Loucy (cell line): ENCODE results near the gene ALDOB.

Experiments used
- H2AFZ ChIP-seq: fragments of 200-600 bp; sonication (generic); 2 replicates; pipeline ENCODE4 v1.6.0; 2016; ENCODE audit warnings: antibody characterized with exemption, mild to moderate bottlenecking, low read length, moderate library complexity
- H3F3A ChIP-seq: fragments of 200-600 bp; 2 replicates; pipeline ENCODE4 v1.6.0; 2016; ENCODE audit warnings: antibody characterized with exemption, low read depth, mild to moderate bottlenecking
- H3K27me3 ChIP-seq: fragments of 200-600 bp; sonication (generic); 2 replicates; pipeline ENCODE4 v1.6.1; 2014; ENCODE audit warnings: low read length, mild to moderate bottlenecking; ENCODE audit not compliant: insufficient read depth, poor library complexity, severe bottlenecking
- H3K36me3 ChIP-seq: fragments of 200-600 bp; sonication (generic); 2 replicates; pipeline ENCODE4 v1.6.1; 2016; ENCODE audit warnings: low read length; ENCODE audit not compliant: insufficient read depth
- H3K4me1 ChIP-seq: fragments of 200-600 bp; sonication (generic); 2 replicates; pipeline ENCODE4 v1.5.1; 2014; ENCODE audit warnings: low read length, mild to moderate bottlenecking; ENCODE audit not compliant: insufficient read depth, poor library complexity, severe bottlenecking
- H3K4me2 ChIP-seq: fragments of 200-600 bp; sonication (generic); 2 replicates; pipeline ENCODE4 v1.6.0; 2014; ENCODE audit warnings: antibody characterized with exemption, low read length, low read depth, mild to moderate bottlenecking; ENCODE audit not compliant: poor library complexity, severe bottlenecking
- H3K4me3 ChIP-seq: fragments of 200-600 bp; sonication (generic); 2 replicates; pipeline ENCODE4 v1.5.1; 2014; ENCODE audit warnings: low read length, mild to moderate bottlenecking, mixed read lengths; ENCODE audit not compliant: poor library complexity, severe bottlenecking
- H3K79me2 ChIP-seq: fragments of 200-600 bp; sonication (generic); 2 replicates; pipeline ENCODE4 v1.6.1; 2014; ENCODE audit warnings: low read length; ENCODE audit not compliant: insufficient read depth
- H3K9ac ChIP-seq: fragments of 200-600 bp; sonication (generic); 2 replicates; pipeline ENCODE4 v1.6.0; 2014; ENCODE audit warnings: mild to moderate bottlenecking, low read depth, low read length, moderate library complexity; ENCODE audit not compliant: poor library complexity, severe bottlenecking
- H3K9me2 ChIP-seq: fragments of 200-600 bp; sonication (generic); replicated peaks from 2 replicates; pipeline ENCODE4 v1.6.1; 2016; ENCODE audit warnings: low read depth, low read length, mixed read lengths
- H3K9me3 ChIP-seq: fragments of 200-600 bp; sonication (generic); 2 replicates; pipeline ENCODE4 v1.6.1; 2014; ENCODE audit warnings: mild to moderate bottlenecking, antibody characterized with exemption, low read length, low read depth; ENCODE audit not compliant: insufficient read depth
- H4K20me1 ChIP-seq: fragments of 200-600 bp; sonication (generic); 2 replicates; pipeline ENCODE4 v1.6.0; 2014; ENCODE audit warnings: antibody characterized with exemption, low read length, mild to moderate bottlenecking; ENCODE audit not compliant: insufficient read depth, poor library complexity, severe bottlenecking
- CTCF ChIP-seq: fragments of 200-600 bp; sonication (generic); conservative IDR thresholded peaks from 2 replicates; pipeline ENCODE4 v1.5.1; 2014; ENCODE audit warnings: mild to moderate bottlenecking, antibody characterized with exemption, low read length
- EZH2phosphoT487 ChIP-seq: fragments of 200-600 bp; IDR thresholded peaks from 2 replicates; pipeline ENCODE4 v1.6.1; 2018; ENCODE audit warnings: antibody characterized with exemption, mild to moderate bottlenecking, moderate library complexity, borderline replicate concordance

ALDOB gene

GRCh38 chr9:101435601-101436079 is at the start of gene ALDOB:
TSS of gene ALDOB (minus strand) at chr9:101435774. CDS start at chr9:101430887, 4,887 bp downstream.
- no peaks in the 10 kb centered on the region for H4K20me1 ChIP-seq
- no peak within 1 kb of the TSS for H3K4me2 ChIP-seq
- no peaks in the 10 kb centered on the region for H3K79me2 ChIP-seq
- H3K9me3 ChIP-seq, result no peaks in the 10 kb centered on the region
- H3K4me3 ChIP-seq, result no peak within 1 kb of the TSS
- no peak within 1 kb of the TSS for H3K9ac ChIP-seq
- no peak within 1 kb of the TSS for H2AFZ ChIP-seq
- no peaks in the 10 kb centered on the region for H3K36me3 ChIP-seq
- no peaks in the 10 kb centered on the region for H3F3A ChIP-seq
- H3K4me1 ChIP-seq, result no peaks in the 10 kb centered on the region
- H3K9me2 ChIP-seq, result no peaks in the 10 kb centered on the region
- H3K27me3 ChIP-seq, result no peaks in the 10 kb centered on the region
- TF ChIP-seq EZH2phosphoT487 (no peak), CTCF (no peak)

- no peak overlapping the region for H3K4me3 ChIP-seq
- no peak overlapping the region for H3K9ac ChIP-seq
- H3K79me2 ChIP-seq, result no peaks in the 10 kb centered on the region
- H3K4me1 ChIP-seq, result no peaks in the 10 kb centered on the region
- H3K36me3 ChIP-seq, result no peaks in the 10 kb centered on the region
- no peaks in the 10 kb centered on the region for H3K9me2 ChIP-seq
- no peaks in the 10 kb centered on the region for H4K20me1 ChIP-seq
- H3K4me2 ChIP-seq, result no peak overlapping the region
- H2AFZ ChIP-seq, result no peak overlapping the region
- no peaks in the 10 kb centered on the region for H3K9me3 ChIP-seq
- no peak for TF ChIP-seq EZH2phosphoT487
- TF ChIP-seq CTCF, result no peak
- no peaks in the 10 kb centered on the region for H3K27me3 ChIP-seq
- no peaks in the 10 kb centered on the region for H3F3A ChIP-seq
These were observed 48.5 kb upstream of the ALDOB start for GRCh38 chr9:101484046-101484445.

- Histone ChIP-seq H3K79me2 (no peaks in the 10 kb centered on the region), H3K9me2 (no peaks in the 10 kb centered on the region), H4K20me1 (no peaks in the 10 kb centered on the region), H3K9me3 (no peaks in the 10 kb centered on the region), H3K4me3 (no peak overlapping the region), H3K4me2 (no peak overlapping the region), H3K4me1 (no peaks in the 10 kb centered on the region), H2AFZ (no peak overlapping the region), H3K9ac (no peak overlapping the region), H3K36me3 (no peaks in the 10 kb centered on the region), H3F3A (no peaks in the 10 kb centered on the region), H3K27me3 (no peaks in the 10 kb centered on the region)
- TF ChIP-seq CTCF (no peak), EZH2phosphoT487 (no peak)
These were observed 45.7 kb upstream of the ALDOB start for GRCh38 chr9:101481261-101481660.
